GM10847 (cell line): ENCODE results near the gene ALS2CL.

Experiments used
- POLR2A ChIP-seq: IDR thresholded peaks from 2 replicates; pipeline ENCODE4 v1.6.1; 2011; ENCODE audit not compliant: insufficient read length; ENCODE audit errors: extremely low read depth

ALS2CL gene

GRCh38 chr3:46695962-46696894 is 2.7 kb upstream of the ALS2CL start:
- TF ChIP-seq POLR2A: no peak

GRCh38 chr3:46695177-46695961 is 1.9 kb upstream of the ALS2CL start:
- TF ChIP-seq POLR2A: no peak

- no peak for TF ChIP-seq POLR2A
Observed at GRCh38 chr3:46694520-46694919, 1.0 kb upstream of the ALS2CL start.

GRCh38 chr3:46693892-46694226 is 380 bp upstream of the ALS2CL start:
- no peak for TF ChIP-seq POLR2A

- TF ChIP-seq POLR2A: no peak
Observed at GRCh38 chr3:46692566-46692990, 901 bp downstream of the ALS2CL start.

GRCh38 chr3:46690798-46691197 is 2.7 kb downstream of the ALS2CL start:
- TF ChIP-seq POLR2A: no peak

GRCh38 chr3:46685446-46685845 is 8.0 kb downstream of the ALS2CL start:
- TF ChIP-seq POLR2A: no peak

- no peak for TF ChIP-seq POLR2A
Observed at GRCh38 chr3:46684891-46685290, 8.6 kb downstream of the ALS2CL start.

- no peak for TF ChIP-seq POLR2A
Observed at GRCh38 chr3:46682974-46683373, 10.5 kb downstream of the ALS2CL start.

GRCh38 chr3:46681856-46682540 is 11.5 kb downstream of the ALS2CL start:
- TF ChIP-seq POLR2A: no peak

GRCh38 chr3:46681387-46681786 is 12.1 kb downstream of the ALS2CL start:
- no peak for TF ChIP-seq POLR2A

- TF ChIP-seq POLR2A: no peak
Observed at GRCh38 chr3:46680298-46680826, 13.1 kb downstream of the ALS2CL start.

GRCh38 chr3:46679681-46680080 is 13.8 kb downstream of the ALS2CL start:
- TF ChIP-seq POLR2A: no peak

GRCh38 chr3:46678280-46678679 is 15.2 kb downstream of the ALS2CL start:
- no peak for TF ChIP-seq POLR2A

GRCh38 chr3:46677411-46677726 is 16.1 kb downstream of the ALS2CL start:
- no peak for TF ChIP-seq POLR2A
